Putamen (tissue), 1 donor: ENCODE measurements around the gene MNS1.
"Not testable (repeated sequence)": the region's sequence is repeated elsewhere in the genome, so short reads cannot be mapped to it uniquely, and the experiment has no call there.

ENCODE experiments used
- DNase-seq: peaks from one replicate; pipeline ENCODE4 v3.0.0-alpha.2; 2016; ENCODE audit warnings: low spot score

Gene MNS1

GRCh38 chr15:56464893-56465520, at the start of gene MNS1:
Gene MNS1, minus strand, starts transcription at chr15:56465137. Its CDS starts 165 bp downstream, at chr15:56464972.
- DNase-seq: peak; percentile 88

- peak; percentile 34 for DNase-seq
Observed at GRCh38 chr15:56496635-56497034, 31.7 kb upstream of the MNS1 start.

GRCh38 chr15:56495533-56495932, 30.6 kb upstream of the MNS1 start:
- DNase-seq: no peak

GRCh38 chr15:56495053-56495452, 30.1 kb upstream of the MNS1 start:
- no peak for DNase-seq

- no peak for DNase-seq
Observed at GRCh38 chr15:56492791-56493555, 28.0 kb upstream of the MNS1 start.

GRCh38 chr15:56492236-56492635, 27.3 kb upstream of the MNS1 start:
- DNase-seq: no peak

- DNase-seq: peak; percentile 73
Observed at GRCh38 chr15:56491110-56491722, 26.3 kb upstream of the MNS1 start.

- DNase-seq: no peak
Observed at GRCh38 chr15:56490461-56490860, 25.5 kb upstream of the MNS1 start.

- not testable (repeated sequence) for DNase-seq
Observed at GRCh38 chr15:56486206-56486605, 21.3 kb upstream of the MNS1 start.

- not testable (repeated sequence) for DNase-seq
Observed at GRCh38 chr15:56485426-56485825, 20.5 kb upstream of the MNS1 start.

- no peak for DNase-seq
Observed at GRCh38 chr15:56484287-56484686, 19.4 kb upstream of the MNS1 start.

GRCh38 chr15:56475351-56475750, 10.4 kb upstream of the MNS1 start:
- no peak for DNase-seq

- no peak for DNase-seq
Observed at GRCh38 chr15:56473017-56473416, 8.1 kb upstream of the MNS1 start.

GRCh38 chr15:56472278-56472677, 7.3 kb upstream of the MNS1 start:
- no peak for DNase-seq

- no peak for DNase-seq
Observed at GRCh38 chr15:56471440-56472069, 6.6 kb upstream of the MNS1 start.

- no peak for DNase-seq
Observed at GRCh38 chr15:56469483-56469882, 4.5 kb upstream of the MNS1 start.

- no peak for DNase-seq
Observed at GRCh38 chr15:56468401-56468800, 3.5 kb upstream of the MNS1 start.

- DNase-seq: no peak
Observed at GRCh38 chr15:56467616-56468015, 2.7 kb upstream of the MNS1 start.

- DNase-seq: no peak
Observed at GRCh38 chr15:56460947-56461346, 4.0 kb downstream of the MNS1 start.

- DNase-seq: no peak
Observed at GRCh38 chr15:56460071-56460470, 4.9 kb downstream of the MNS1 start.

GRCh38 chr15:56459096-56459495, 5.8 kb downstream of the MNS1 start:
- no peak for DNase-seq

- DNase-seq: no peak
Observed at GRCh38 chr15:56456229-56456628, 8.7 kb downstream of the MNS1 start.

GRCh38 chr15:56454836-56455235, 10.1 kb downstream of the MNS1 start:
- DNase-seq: no peak
